ENCODE measurements around the gene ADAM19. TPM values are rescaled to one million over a fixed set of nuclear protein-coding genes. Genes with fewer than 3 reads are reported as not detected.

The ADAM19 gene
- total RNA-seq, 1 donor from 2014 or later, result 4.9 TPM

DNA sequence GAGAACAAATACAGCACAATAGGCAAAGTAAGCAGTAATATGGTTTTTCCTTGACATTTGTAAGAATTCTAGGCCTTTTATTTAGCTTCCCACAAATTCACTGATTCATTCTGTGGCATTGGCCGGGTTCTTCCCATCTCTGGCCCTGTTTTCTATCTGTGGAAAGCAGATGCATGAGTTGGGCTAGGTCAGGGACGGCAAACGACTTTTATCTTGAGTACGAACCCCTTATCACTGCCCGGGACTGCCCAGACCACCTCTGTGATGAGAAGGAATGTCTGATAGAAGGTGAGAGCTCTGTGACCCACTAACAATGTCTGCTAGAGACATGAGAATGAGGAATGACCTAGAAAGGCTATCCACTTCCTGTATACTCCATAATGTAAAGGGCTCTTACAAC lies 35.4 kb upstream of the ADAM19 start:
- H3K9me3 ChIP-seq, result no peaks in the 10 kb centered on the region
- H3K27me3 ChIP-seq, result no peaks in the 10 kb centered on the region
- intact Hi-C loops (cut with DNase I), result no loop called here
- no peaks in the 10 kb centered on the region for H3K4me1 ChIP-seq
- H3K27ac ChIP-seq, result no peak overlapping the region
- H3K4me3 ChIP-seq, result no peak overlapping the region
- H3K36me3 ChIP-seq, result no peaks in the 10 kb centered on the region
- TF ChIP-seq POLR2AphosphoS5 (IDR thresholded peaks at IDR 0.05; ENCODE audit: insufficient read depth in 1 of 2, low read depth in 1 of 2) (no peak), POLR2A (IDR thresholded peaks at IDR 0.05) (no peak)
- TF ChIP-seq, protein P1, sequence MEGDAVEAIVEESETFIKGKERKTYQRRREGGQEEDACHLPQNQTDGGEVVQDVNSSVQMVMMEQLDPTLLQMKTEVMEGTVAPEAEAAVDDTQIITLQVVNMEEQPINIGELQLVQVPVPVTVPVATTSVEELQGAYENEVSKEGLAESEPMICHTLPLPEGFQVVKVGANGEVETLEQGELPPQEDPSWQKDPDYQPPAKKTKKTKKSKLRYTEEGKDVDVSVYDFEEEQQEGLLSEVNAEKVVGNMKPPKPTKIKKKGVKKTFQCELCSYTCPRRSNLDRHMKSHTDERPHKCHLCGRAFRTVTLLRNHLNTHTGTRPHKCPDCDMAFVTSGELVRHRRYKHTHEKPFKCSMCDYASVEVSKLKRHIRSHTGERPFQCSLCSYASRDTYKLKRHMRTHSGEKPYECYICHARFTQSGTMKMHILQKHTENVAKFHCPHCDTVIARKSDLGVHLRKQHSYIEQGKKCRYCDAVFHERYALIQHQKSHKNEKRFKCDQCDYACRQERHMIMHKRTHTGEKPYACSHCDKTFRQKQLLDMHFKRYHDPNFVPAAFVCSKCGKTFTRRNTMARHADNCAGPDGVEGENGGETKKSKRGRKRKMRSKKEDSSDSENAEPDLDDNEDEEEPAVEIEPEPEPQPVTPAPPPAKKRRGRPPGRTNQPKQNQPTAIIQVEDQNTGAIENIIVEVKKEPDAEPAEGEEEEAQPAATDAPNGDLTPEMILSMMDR (IDR thresholded peaks at IDR 0.05), result no peak
- no peak for DNase-seq (ENCODE audit: extremely low spot score in 2 of 2)

- TF ChIP-seq POLR2AphosphoS5 (IDR thresholded peaks at IDR 0.05; ENCODE audit: insufficient read depth in 1 of 2, low read depth in 1 of 2) (no peak), POLR2A (IDR thresholded peaks at IDR 0.05) (no peak)
- TF ChIP-seq, protein P1 (IDR thresholded peaks at IDR 0.05), result no peak
- no peak overlapping the region for H3K27ac ChIP-seq
Measured at GRCh38 chr5:157608972-157609565, 33.5 kb upstream of the ADAM19 start.

GRCh38 chr5:157607371-157608161 lies 32.0 kb upstream of the ADAM19 start:
- Histone ChIP-seq H3K4me3 (no peak overlapping the region), H3K27ac (no peak overlapping the region), H3K9me3 (no peaks in the 10 kb centered on the region), H3K27me3 (no peaks in the 10 kb centered on the region), H3K36me3 (no peaks in the 10 kb centered on the region), H3K4me1 (no peaks in the 10 kb centered on the region)
- no peak for DNase-seq (ENCODE audit: extremely low spot score in 2 of 2)
- TF ChIP-seq POLR2A (IDR thresholded peaks at IDR 0.05) (no peak), POLR2AphosphoS5 (IDR thresholded peaks at IDR 0.05; ENCODE audit: insufficient read depth in 1 of 2, low read depth in 1 of 2) (no peak)
- TF ChIP-seq, protein P1 (IDR thresholded peaks at IDR 0.05), result no peak
- intact Hi-C loops (cut with DNase I), result no loop called here

More at GRCh38 chr5:157608972-157609565, 33.5 kb upstream of the ADAM19 start:
- no peak overlapping the region for H3K4me3 ChIP-seq
- H3K9me3 ChIP-seq, result no peaks in the 10 kb centered on the region
- no peak for DNase-seq (ENCODE audit: extremely low spot score in 2 of 2)
- H3K27me3 ChIP-seq, result no peaks in the 10 kb centered on the region
- H3K4me1 ChIP-seq, result no peaks in the 10 kb centered on the region
- intact Hi-C loops (cut with DNase I), result no loop called here
- no peaks in the 10 kb centered on the region for H3K36me3 ChIP-seq

DNA sequence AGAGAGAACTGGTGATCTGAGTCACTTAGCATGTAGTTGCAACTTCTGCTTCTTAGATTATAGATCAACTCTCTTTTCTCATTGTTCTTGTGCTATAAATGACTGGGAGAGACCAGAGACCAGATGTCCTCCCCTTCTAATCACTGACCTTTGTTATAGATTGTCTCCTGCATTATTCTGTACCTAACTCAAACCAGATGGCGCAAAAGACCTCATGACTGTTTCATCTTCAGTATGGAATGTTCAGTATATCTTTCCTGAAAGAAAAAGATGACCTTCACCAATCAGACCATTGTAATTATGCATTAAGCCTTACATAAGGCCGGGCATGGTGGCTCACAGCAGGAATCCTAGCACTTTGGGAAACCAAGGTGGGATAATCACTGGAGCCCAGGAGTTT lies 30.5 kb upstream of the ADAM19 start:
- Histone ChIP-seq H3K27ac (no peak overlapping the region), H3K9me3 (no peaks in the 10 kb centered on the region), H3K4me1 (no peaks in the 10 kb centered on the region), H3K4me3 (no peak overlapping the region), H3K27me3 (no peaks in the 10 kb centered on the region), H3K36me3 (no peaks in the 10 kb centered on the region)
- TF ChIP-seq POLR2AphosphoS5 (IDR thresholded peaks at IDR 0.05; ENCODE audit: insufficient read depth in 1 of 2, low read depth in 1 of 2) (no peak), POLR2A (IDR thresholded peaks at IDR 0.05) (no peak)
- TF ChIP-seq, protein P1 (IDR thresholded peaks at IDR 0.05), result no peak
- DNase-seq (ENCODE audit: extremely low spot score in 2 of 2), result no peak
- intact Hi-C loops (cut with DNase I), result no loop called here
